CD4-positive, CD25-positive, alpha-beta regulatory T cell (primary cell): ENCODE measurements around the gene LRTM1. TPM values are rescaled to one million over a fixed set of nuclear protein-coding genes. Genes with fewer than 3 reads are reported as not detected.

Experiments used
- ATAC-seq, 2 donors: fragments of 150-1000 bp; cut with Tn5 transposase; one replicate each; pipeline ENCODE4 v1.10.0; 2021; ENCODE audit warnings: low read depth in 2 of 2, moderate number of reproducible peaks in 2 of 2, moderate library complexity in 1 of 2
- DNase-seq, 3 donors: peaks; one replicate each; pipeline versions ENCODE4 v3.0.0 to v3.0.0-alpha.2; 2012 to 2022; ENCODE audit warnings: mixed read lengths in 1 of 3
- H3K27ac ChIP-seq: one replicate; pipeline ENCODE4 v1.7.0; 2013; ENCODE audit warnings: mild to moderate bottlenecking, low read length; ENCODE audit not compliant: insufficient read depth, poor library complexity, severe bottlenecking
- H3K27me3 ChIP-seq: one replicate; pipeline ENCODE4 v1.7.0; 2013; ENCODE audit warnings: low read length; ENCODE audit not compliant: control insufficient read depth, insufficient read depth
- H3K36me3 ChIP-seq: one replicate; pipeline ENCODE4 v1.7.0; 2013; ENCODE audit warnings: mild to moderate bottlenecking, low read length, moderate library complexity; ENCODE audit not compliant: control insufficient read depth, insufficient read depth
- H3K4me1 ChIP-seq: 2 replicates; pipeline ENCODE4 v1.7.0; 2013; ENCODE audit warnings: mild to moderate bottlenecking, low read length; ENCODE audit not compliant: insufficient read depth, control insufficient read depth, poor library complexity, severe bottlenecking
- H3K4me3 ChIP-seq: one replicate; pipeline ENCODE4 v1.7.0; 2013; ENCODE audit warnings: low read depth, mild to moderate bottlenecking, low read length, moderate library complexity
- H3K9me3 ChIP-seq, 2 experiments: 1 replicate in 1 of 2; 2 replicates in 1 of 2; pipeline ENCODE4 v1.7.0; 2013; ENCODE audit warnings: low read length in 2 of 2, mild to moderate bottlenecking in 1 of 2, moderate library complexity in 1 of 2; ENCODE audit not compliant: control insufficient read depth in 2 of 2
- H3K27ac Mint-ChIP-seq, 3 donors: one replicate each; pipeline ENCODE4 v1.8.0; 2020 to 2022; ENCODE audit warnings: mild to moderate bottlenecking in 3 of 3, mixed read lengths in 3 of 3, moderate library complexity in 2 of 3
- H3K27me3 Mint-ChIP-seq: one replicate; pipeline ENCODE4 v1.8.0; 2022; ENCODE audit warnings: mild to moderate bottlenecking, mixed read lengths
- H3K36me3 Mint-ChIP-seq: one replicate; pipeline ENCODE4 v1.8.0; 2020; ENCODE audit warnings: mixed read lengths
- H3K4me1 Mint-ChIP-seq, 4 donors: one replicate each; pipeline ENCODE4 v1.8.0; 2020 to 2022; ENCODE audit warnings: mixed read lengths in 4 of 4, mild to moderate bottlenecking in 1 of 4
- H3K4me3 Mint-ChIP-seq, 4 donors: one replicate each; pipeline ENCODE4 v1.8.0; 2020 to 2022; ENCODE audit warnings: mild to moderate bottlenecking in 4 of 4, mixed read lengths in 4 of 4, moderate library complexity in 3 of 4
- H3K9me3 Mint-ChIP-seq, 7 donors: one replicate each; pipeline ENCODE4 v1.8.0; 2020 to 2022; ENCODE audit warnings: mixed read lengths in 7 of 7, mild to moderate bottlenecking in 3 of 7, moderate library complexity in 2 of 7
- polyA plus RNA-seq, 4 donors: library from polyadenylated mRNA; unstranded; fragments of 300-500 nt; fragmentation: Illumina TruSeq; gene quantifications; one replicate each; pipeline ENCODE4 v1.2.3, GENCODE V29; 2021
- total RNA-seq: library from RNA; stranded (reverse); gene quantifications from one replicate; pipeline ENCODE4 v1.2.3, GENCODE V29; 2022

LRTM1 gene
- total and polyA plus RNA-seq, 5 donors from 2014 or later, result not detected

DNA sequence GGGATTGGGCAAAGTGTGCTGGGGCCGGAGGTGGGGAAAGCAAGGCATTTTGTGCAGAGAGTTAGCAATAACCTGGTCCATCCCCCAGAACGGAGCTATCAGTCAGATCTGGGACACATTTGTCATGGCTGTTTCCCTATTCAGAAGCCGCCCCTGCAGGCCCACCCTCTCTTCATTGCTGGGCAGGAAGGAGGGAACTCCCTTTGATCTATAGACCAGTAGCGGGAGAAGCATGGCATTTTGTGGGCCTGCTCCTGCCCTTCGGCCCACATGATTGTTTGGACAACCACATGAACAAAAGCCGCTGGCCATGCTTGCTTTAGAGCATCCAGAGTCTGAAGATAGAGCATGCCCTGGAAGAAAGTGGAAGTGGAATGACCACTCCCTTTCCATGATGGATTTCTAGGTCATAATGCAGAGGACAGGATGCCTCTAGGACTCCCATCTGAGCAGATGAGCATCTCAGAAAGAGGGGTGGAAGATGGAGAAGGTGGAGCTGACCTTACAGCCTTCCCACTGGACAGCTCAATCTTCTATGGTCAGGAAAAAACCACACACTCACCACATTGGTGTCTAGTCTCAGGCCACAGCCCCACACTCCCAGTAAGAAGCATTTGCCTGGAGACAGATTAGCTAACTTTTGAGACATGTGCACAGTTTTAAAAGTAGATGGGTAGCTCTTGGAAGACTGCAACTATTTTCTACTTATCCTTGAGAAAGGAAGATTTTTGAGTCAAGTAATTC is 11.9 kb upstream of the LRTM1 start:
- no peaks in the 10 kb centered on the region for H3K36me3 ChIP-seq
- Mint-ChIP-seq H3K4me3 (no peak overlapping the region), H3K27me3 (no peaks in the 10 kb centered on the region), H3K27ac (no peak overlapping the region), H3K9me3 (peaks cover 0 to 3% (median 0%) of the 10 kb centered on the region in 7 donors), H3K36me3 (no peaks in the 10 kb centered on the region), H3K4me1 (no peaks in the 10 kb centered on the region)
- no peak for DNase-seq
- no peak overlapping the region for H3K27ac ChIP-seq
- no peaks in the 10 kb centered on the region for H3K27me3 ChIP-seq
- H3K4me3 ChIP-seq, result no peak overlapping the region
- H3K4me1 ChIP-seq, result no peaks in the 10 kb centered on the region
- ATAC-seq, result no peak
- no peaks in the 10 kb centered on the region for H3K9me3 ChIP-seq

DNA sequence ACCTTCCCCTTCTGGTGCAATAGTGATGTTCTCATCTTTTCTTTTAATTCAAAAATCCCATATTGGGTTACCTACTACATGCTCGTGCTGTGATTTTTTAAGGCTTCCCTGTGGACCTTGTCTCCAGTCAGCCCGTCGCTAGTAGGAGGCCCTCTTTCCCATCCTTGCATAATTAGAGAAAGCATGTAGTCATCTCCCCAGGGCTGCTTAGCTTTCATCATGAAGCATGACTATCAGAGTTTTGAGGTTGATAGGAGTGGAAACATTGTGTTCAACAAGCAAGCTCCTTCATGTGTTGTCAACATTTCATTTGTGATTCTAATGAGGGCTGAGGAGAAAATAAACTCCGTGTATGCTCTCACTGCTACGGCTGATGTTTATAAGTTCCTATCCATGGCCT is 8.7 kb upstream of the LRTM1 start:
- Mint-ChIP-seq H3K27me3 (no peaks in the 10 kb centered on the region), H3K36me3 (no peaks in the 10 kb centered on the region), H3K27ac (no peak overlapping the region), H3K4me3 (no peak overlapping the region), H3K4me1 (no peaks in the 10 kb centered on the region), H3K9me3 (peaks cover 0 to 4% (median 0%) of the 10 kb centered on the region in 7 donors)
- ATAC-seq, result no peak
- Histone ChIP-seq H3K27me3 (no peaks in the 10 kb centered on the region), H3K4me3 (no peak overlapping the region), H3K36me3 (no peaks in the 10 kb centered on the region), H3K27ac (no peak overlapping the region), H3K4me1 (no peaks in the 10 kb centered on the region), H3K9me3 (no peaks in the 10 kb centered on the region)
- DNase-seq, result no peak

DNA sequence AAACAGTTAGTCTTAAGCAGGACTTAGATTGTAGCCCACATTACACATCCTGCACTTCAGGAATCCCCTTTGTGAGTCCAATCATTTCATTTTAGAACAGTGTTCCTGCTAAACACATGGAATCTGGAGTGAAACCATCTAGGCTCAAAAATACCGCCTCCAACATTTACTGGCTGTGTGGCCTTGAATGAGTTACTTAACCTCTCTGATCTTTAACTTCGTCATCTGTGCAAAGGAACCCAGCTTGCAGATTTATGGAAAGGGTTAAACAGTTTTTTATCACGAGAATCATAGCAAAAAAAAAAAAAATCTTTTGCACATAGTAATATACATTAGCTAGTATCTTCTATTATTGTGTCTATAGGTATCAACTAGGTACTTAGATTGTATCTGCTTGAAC is 8.0 kb upstream of the LRTM1 start:
- peaks cover 0 to 4% (median 0%) of the 10 kb centered on the region in 7 donors for H3K9me3 Mint-ChIP-seq
- DNase-seq (no peak), ATAC-seq (no peak)
- no peak overlapping the region for H3K4me3 Mint-ChIP-seq
- H3K4me3 ChIP-seq, result no peak overlapping the region
- no peaks in the 10 kb centered on the region for H3K4me1 ChIP-seq
- no peaks in the 10 kb centered on the region for H3K27me3 ChIP-seq
- H3K36me3 Mint-ChIP-seq, result no peaks in the 10 kb centered on the region
- H3K4me1 Mint-ChIP-seq, result no peaks in the 10 kb centered on the region
- H3K27ac Mint-ChIP-seq, result no peak overlapping the region
- no peak overlapping the region for H3K27ac ChIP-seq
- no peaks in the 10 kb centered on the region for H3K27me3 Mint-ChIP-seq
- H3K36me3 ChIP-seq, result no peaks in the 10 kb centered on the region
- H3K9me3 ChIP-seq, result no peaks in the 10 kb centered on the region

DNA sequence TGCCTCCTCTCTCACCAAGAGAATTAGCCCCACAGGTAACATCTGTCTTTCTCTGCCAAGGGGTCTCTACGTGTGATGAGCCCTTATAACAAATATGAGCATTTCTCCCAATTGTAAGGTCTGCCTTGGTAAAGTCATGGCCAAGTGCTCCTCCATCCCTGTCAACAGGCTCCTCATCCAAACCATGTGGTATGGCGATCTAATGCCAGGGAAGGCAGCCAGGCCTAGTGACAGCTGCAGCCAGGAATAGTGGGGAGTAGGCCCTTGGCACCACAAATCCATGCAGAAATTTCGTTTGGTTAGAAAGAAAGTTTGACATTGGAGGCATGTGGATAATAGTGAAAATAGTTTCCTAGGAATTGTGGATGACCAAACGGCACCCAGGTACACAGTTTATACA is 4.7 kb upstream of the LRTM1 start:
- Histone ChIP-seq H3K27me3 (no peaks in the 10 kb centered on the region), H3K9me3 (no peaks in the 10 kb centered on the region), H3K4me1 (no peaks in the 10 kb centered on the region), H3K36me3 (no peaks in the 10 kb centered on the region), H3K27ac (no peak overlapping the region), H3K4me3 (no peak overlapping the region)
- Mint-ChIP-seq H3K27ac (no peak overlapping the region), H3K9me3 (peaks cover 0 to 4% (median 3%) of the 10 kb centered on the region in 7 donors), H3K4me1 (no peaks in the 10 kb centered on the region), H3K27me3 (no peaks in the 10 kb centered on the region), H3K4me3 (no peak overlapping the region), H3K36me3 (no peaks in the 10 kb centered on the region)
- DNase-seq, result no peak
- ATAC-seq, result no peak

DNA sequence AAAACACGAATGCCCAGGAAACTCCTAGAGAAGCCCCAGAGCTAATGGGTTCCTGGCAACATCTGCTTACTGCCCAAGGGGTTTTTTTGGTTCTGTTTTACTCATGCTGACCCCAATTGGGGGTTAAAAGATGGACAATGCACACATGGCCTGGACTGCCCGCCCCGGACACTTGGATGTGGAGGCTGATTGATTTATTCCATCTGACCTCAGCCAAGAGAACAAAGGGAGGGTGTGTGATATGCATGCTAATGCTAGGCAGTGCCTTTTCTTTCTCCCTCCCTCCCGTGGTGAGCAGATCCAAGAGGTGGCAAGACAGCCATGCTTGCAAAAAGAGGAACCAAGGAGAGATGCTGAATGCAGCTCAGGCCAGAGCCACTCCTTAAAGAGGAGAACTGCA is 3.3 kb upstream of the LRTM1 start:
- Mint-ChIP-seq H3K27me3 (no peaks in the 10 kb centered on the region), H3K4me3 (no peak overlapping the region), H3K27ac (no peak overlapping the region), H3K4me1 (no peaks in the 10 kb centered on the region), H3K36me3 (no peaks in the 10 kb centered on the region), H3K9me3 (peaks cover 0 to 4% (median 0%) of the 10 kb centered on the region in 7 donors)
- Histone ChIP-seq H3K36me3 (no peaks in the 10 kb centered on the region), H3K4me3 (no peak overlapping the region), H3K4me1 (no peaks in the 10 kb centered on the region), H3K27ac (no peak overlapping the region), H3K9me3 (no peaks in the 10 kb centered on the region), H3K27me3 (no peaks in the 10 kb centered on the region)
- no peak for ATAC-seq
- DNase-seq, result no peak

DNA sequence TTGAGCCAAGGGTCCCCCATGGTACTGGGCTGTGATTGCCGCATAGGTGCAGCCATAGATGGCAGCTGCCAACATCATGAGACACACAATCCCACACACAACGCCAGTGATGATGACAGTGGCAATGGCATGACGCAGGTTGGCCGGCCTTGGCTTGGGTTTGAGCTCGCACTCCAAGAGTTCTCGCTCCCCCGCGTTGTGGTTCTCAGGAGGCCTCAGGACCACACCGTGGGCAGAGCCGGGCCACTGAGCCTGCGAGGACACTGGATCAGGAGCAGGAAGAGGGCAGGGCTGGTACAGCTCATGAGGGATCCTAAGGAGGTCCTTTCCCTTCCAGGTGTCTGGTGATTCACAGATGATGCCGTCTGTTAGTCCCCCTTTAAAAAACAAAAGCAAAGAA is 9.3 kb downstream of the LRTM1 start:
- H3K4me3 ChIP-seq, result no peak overlapping the region
- Mint-ChIP-seq H3K9me3 (peaks cover 0 to 11% (median 3%) of the 10 kb centered on the region in 7 donors), H3K27me3 (no peaks in the 10 kb centered on the region), H3K36me3 (no peaks in the 10 kb centered on the region), H3K27ac (no peak overlapping the region), H3K4me1 (no peaks in the 10 kb centered on the region), H3K4me3 (no peak overlapping the region)
- no peak overlapping the region for H3K27ac ChIP-seq
- no peaks in the 10 kb centered on the region for H3K27me3 ChIP-seq
- no peaks in the 10 kb centered on the region for H3K4me1 ChIP-seq
- ATAC-seq, result no peak
- H3K36me3 ChIP-seq, result no peaks in the 10 kb centered on the region
- no peak for DNase-seq
- H3K9me3 ChIP-seq, result no peaks in the 10 kb centered on the region

DNA sequence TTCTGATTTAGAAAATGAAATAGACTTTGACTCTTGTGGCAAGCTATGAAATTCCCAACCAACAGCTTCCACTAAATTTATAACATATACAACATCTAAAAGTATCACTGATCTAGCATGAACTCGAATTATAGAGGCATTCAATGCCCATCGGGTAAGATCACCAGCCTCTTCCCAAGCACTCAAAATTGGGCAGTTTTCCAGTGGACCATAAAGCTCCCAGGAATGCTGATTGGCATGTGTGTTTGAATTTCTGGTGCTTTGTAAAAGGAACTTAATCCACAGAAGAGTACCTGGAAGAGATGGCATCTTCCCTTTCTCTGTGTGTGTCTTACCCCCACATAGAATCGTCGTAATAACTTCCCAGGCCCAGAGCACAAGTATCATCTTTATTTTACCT is 10.0 kb downstream of the LRTM1 start:
- no peak overlapping the region for H3K27ac ChIP-seq
- no peaks in the 10 kb centered on the region for H3K36me3 Mint-ChIP-seq
- H3K27me3 ChIP-seq, result no peaks in the 10 kb centered on the region
- no peak overlapping the region for H3K27ac Mint-ChIP-seq
- no peaks in the 10 kb centered on the region for H3K36me3 ChIP-seq
- ATAC-seq (no peak), DNase-seq (no peak)
- no peaks in the 10 kb centered on the region for H3K27me3 Mint-ChIP-seq
- peaks cover 0 to 6% (median 0%) of the 10 kb centered on the region in 7 donors for H3K9me3 Mint-ChIP-seq
- no peaks in the 10 kb centered on the region for H3K9me3 ChIP-seq
- no peak overlapping the region for H3K4me3 Mint-ChIP-seq
- no peak overlapping the region for H3K4me3 ChIP-seq
- no peaks in the 10 kb centered on the region for H3K4me1 Mint-ChIP-seq
- H3K4me1 ChIP-seq, result no peaks in the 10 kb centered on the region

DNA sequence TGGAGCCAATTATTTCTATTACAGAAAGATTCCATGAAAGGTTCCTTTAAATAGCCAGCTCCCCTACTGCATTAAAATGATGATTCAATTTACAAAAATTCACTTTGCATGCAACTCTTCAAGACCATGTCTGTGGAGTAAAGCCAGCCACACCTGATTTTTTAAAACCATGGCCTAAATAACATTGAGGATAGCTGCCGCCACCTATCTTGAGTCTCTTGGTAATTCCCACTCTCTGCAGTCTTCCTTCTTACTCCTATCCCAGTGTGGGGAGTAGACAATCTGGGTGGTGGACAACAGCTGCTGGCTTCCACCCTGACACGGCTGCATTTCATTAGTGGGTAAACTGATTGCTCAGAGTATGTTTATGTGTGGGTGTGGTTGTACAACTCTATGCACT is 10.7 kb downstream of the LRTM1 start:
- H3K27ac Mint-ChIP-seq, result no peak overlapping the region
- H3K27me3 ChIP-seq, result no peaks in the 10 kb centered on the region
- H3K4me3 ChIP-seq, result no peak overlapping the region
- ATAC-seq, result no peak
- no peaks in the 10 kb centered on the region for H3K36me3 Mint-ChIP-seq
- H3K9me3 Mint-ChIP-seq, result peaks cover 0 to 5% (median 0%) of the 10 kb centered on the region in 7 donors
- no peaks in the 10 kb centered on the region for H3K9me3 ChIP-seq
- no peaks in the 10 kb centered on the region for H3K4me1 ChIP-seq
- H3K4me1 Mint-ChIP-seq, result no peaks in the 10 kb centered on the region
- no peaks in the 10 kb centered on the region for H3K27me3 Mint-ChIP-seq
- H3K27ac ChIP-seq, result no peak overlapping the region
- H3K4me3 Mint-ChIP-seq, result no peak overlapping the region
- DNase-seq, result no peak
- no peaks in the 10 kb centered on the region for H3K36me3 ChIP-seq
